Neural progenitor cell (in vitro differentiated cells): ENCODE results near the gene RPL29.

Source experiments
- EZH2 ChIP-seq: fragments of 200-600 bp; sonication (generic); IDR thresholded peaks from 2 replicates; pipeline ENCODE4 v1.6.1; 2017; ENCODE audit warnings: antibody characterized with exemption, mild to moderate bottlenecking, moderate library complexity
- TF ChIP-seq, protein P1 (sequence below): fragments of 200-600 bp; sonication (generic); IDR thresholded peaks from 2 replicates; pipeline ENCODE4 v1.5.1; 2017; ENCODE audit warnings: antibody characterized with exemption, mild to moderate bottlenecking

GRCh38 chr3:51950899-51951298 lies 44.8 kb downstream of the RPL29 start:
- TF ChIP-seq EZH2, result no peak
- TF ChIP-seq, protein P1, sequence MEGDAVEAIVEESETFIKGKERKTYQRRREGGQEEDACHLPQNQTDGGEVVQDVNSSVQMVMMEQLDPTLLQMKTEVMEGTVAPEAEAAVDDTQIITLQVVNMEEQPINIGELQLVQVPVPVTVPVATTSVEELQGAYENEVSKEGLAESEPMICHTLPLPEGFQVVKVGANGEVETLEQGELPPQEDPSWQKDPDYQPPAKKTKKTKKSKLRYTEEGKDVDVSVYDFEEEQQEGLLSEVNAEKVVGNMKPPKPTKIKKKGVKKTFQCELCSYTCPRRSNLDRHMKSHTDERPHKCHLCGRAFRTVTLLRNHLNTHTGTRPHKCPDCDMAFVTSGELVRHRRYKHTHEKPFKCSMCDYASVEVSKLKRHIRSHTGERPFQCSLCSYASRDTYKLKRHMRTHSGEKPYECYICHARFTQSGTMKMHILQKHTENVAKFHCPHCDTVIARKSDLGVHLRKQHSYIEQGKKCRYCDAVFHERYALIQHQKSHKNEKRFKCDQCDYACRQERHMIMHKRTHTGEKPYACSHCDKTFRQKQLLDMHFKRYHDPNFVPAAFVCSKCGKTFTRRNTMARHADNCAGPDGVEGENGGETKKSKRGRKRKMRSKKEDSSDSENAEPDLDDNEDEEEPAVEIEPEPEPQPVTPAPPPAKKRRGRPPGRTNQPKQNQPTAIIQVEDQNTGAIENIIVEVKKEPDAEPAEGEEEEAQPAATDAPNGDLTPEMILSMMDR, result no peak
